ENCODE measurements around the gene ARAP2. TPM values are rescaled to one million over a fixed set of nuclear protein-coding genes. Genes with fewer than 3 reads are reported as not detected.

Gene ARAP2
- total RNA-seq, 1 experiment from 2014 or later, result 5.5 TPM

GRCh38 chr4:36211084-36211483 is 33.2 kb downstream of the ARAP2 start:
- DNase-seq (ENCODE audit: low read depth, low spot score) (no peak), ATAC-seq (no peak)
- in situ Hi-C loops (cut with HindIII; ENCODE audit: low pct_unique_long_range_greater_than_20kb, low sequenced_read_pairs), result no loop called here

GRCh38 chr4:36209941-36210649 is 34.2 kb downstream of the ARAP2 start:
- ATAC-seq (no peak), DNase-seq (ENCODE audit: low read depth, low spot score) (no peak)
- BruUV-seq (replicated peaks), result no TSS peak
- Histone ChIP-seq H3K9me3 (ENCODE audit: control insufficient read depth, insufficient read depth, low read depth, low read length) (no peaks in the 10 kb centered on the region), H3K27ac (ENCODE audit: low read length) (no peak overlapping the region), H3K36me3 (ENCODE audit: control insufficient read depth, insufficient read depth, low read length) (no peaks in the 10 kb centered on the region), H3K4me1 (ENCODE audit: control insufficient read depth, insufficient read depth, low read length) (no peaks in the 10 kb centered on the region), H3K4me3 (ENCODE audit: low read depth in 2 of 2, low read length in 2 of 2) (no peak overlapping the region), H3K27me3 (ENCODE audit: control insufficient read depth, insufficient read depth, low read length) (no peaks in the 10 kb centered on the region)
- ChIA-PET POLR2A (no interaction called here), CTCF (no interaction called here)
- intact Hi-C loops (cut with micrococcal nuclease; ENCODE audit: unreplicated experiment) (no loop called here), in situ Hi-C loops (cut with HindIII; ENCODE audit: low pct_unique_long_range_greater_than_20kb, low sequenced_read_pairs) (no loop called here)
- TF ChIP-seq CTCF (IDR thresholded peaks at IDR 0.05) (no peak), REST (IDR thresholded peaks at IDR 0.05; ENCODE audit: insufficient read depth in 1 of 2, low read depth in 2 of 2, low read length in 1 of 2) (no peak), TCF7L2 (IDR thresholded peaks at IDR 0.05; ENCODE audit: low read depth, low read length) (no peak), SIN3A (IDR thresholded peaks at IDR 0.05; ENCODE audit: borderline replicate concordance, insufficient read depth, low read depth, low read length) (no peak), POLR2AphosphoS5 (IDR thresholded peaks at IDR 0.05; ENCODE audit: low read depth, low read length) (no peak)

More at GRCh38 chr4:36211084-36211483, 33.2 kb downstream of the ARAP2 start:
- H3K4me3 ChIP-seq (ENCODE audit: low read depth in 2 of 2, low read length in 2 of 2), result no peak overlapping the region
- ChIA-PET POLR2A (no interaction called here), CTCF (no interaction called here)
- BruUV-seq (replicated peaks), result no TSS peak
- no peak for TF ChIP-seq TCF7L2 (IDR thresholded peaks at IDR 0.05; ENCODE audit: low read depth, low read length)
- H3K27me3 ChIP-seq (ENCODE audit: control insufficient read depth, insufficient read depth, low read length), result no peaks in the 10 kb centered on the region
- intact Hi-C loops (cut with micrococcal nuclease; ENCODE audit: unreplicated experiment), result no loop called here
- no peaks in the 10 kb centered on the region for H3K36me3 ChIP-seq (ENCODE audit: control insufficient read depth, insufficient read depth, low read length)
- H3K27ac ChIP-seq (ENCODE audit: low read length), result no peak overlapping the region
- H3K4me1 ChIP-seq (ENCODE audit: control insufficient read depth, insufficient read depth, low read length), result no peaks in the 10 kb centered on the region
- no peaks in the 10 kb centered on the region for H3K9me3 ChIP-seq (ENCODE audit: control insufficient read depth, insufficient read depth, low read depth, low read length)

GRCh38 chr4:36208893-36209473 is 35.3 kb downstream of the ARAP2 start:
- intact Hi-C loops (cut with micrococcal nuclease; ENCODE audit: unreplicated experiment) (no loop called here), in situ Hi-C loops (cut with HindIII; ENCODE audit: low pct_unique_long_range_greater_than_20kb, low sequenced_read_pairs) (no loop called here)
- Histone ChIP-seq H3K36me3 (ENCODE audit: control insufficient read depth, insufficient read depth, low read length) (no peaks in the 10 kb centered on the region), H3K27me3 (ENCODE audit: control insufficient read depth, insufficient read depth, low read length) (no peaks in the 10 kb centered on the region), H3K4me1 (ENCODE audit: control insufficient read depth, insufficient read depth, low read length) (no peaks in the 10 kb centered on the region), H3K9me3 (ENCODE audit: control insufficient read depth, insufficient read depth, low read depth, low read length) (no peaks in the 10 kb centered on the region), H3K4me3 (ENCODE audit: low read depth in 2 of 2, low read length in 2 of 2) (no peak overlapping the region), H3K27ac (ENCODE audit: low read length) (no peak overlapping the region)
- ChIA-PET CTCF (no interaction called here), POLR2A (no interaction called here)
- TF ChIP-seq REST (IDR thresholded peaks at IDR 0.05; ENCODE audit: insufficient read depth in 1 of 2, low read depth in 2 of 2, low read length in 1 of 2) (no peak), POLR2AphosphoS5 (IDR thresholded peaks at IDR 0.05; ENCODE audit: low read depth, low read length) (no peak), TCF7L2 (IDR thresholded peaks at IDR 0.05; ENCODE audit: low read depth, low read length) (no peak)
- no peak for ATAC-seq
- BruUV-seq (replicated peaks), result no TSS peak
- no peak for DNase-seq (ENCODE audit: low read depth, low spot score)

Data from Panc1 (cell line).